ENCODE results near the gene GTSF1L.

GRCh38 chr20:43755390-43755789 lies 28.6 kb upstream of the GTSF1L start:
- no peak for TF ChIP-seq TSHZ2 (CRISPR knock-in tag; IDR thresholded peaks at IDR 0.05)
- no peak for TF ChIP-seq SNAI2 (CRISPR knock-in tag; IDR thresholded peaks at IDR 0.05)
- TF ChIP-seq PATZ1 (CRISPR knock-in tag; IDR thresholded peaks at IDR 0.05; ENCODE audit: borderline replicate concordance), result no peak
- no peak for TF ChIP-seq TOX (CRISPR knock-in tag; IDR thresholded peaks at IDR 0.05; ENCODE audit: borderline replicate concordance)
- no peak for TF ChIP-seq ESRRG (CRISPR knock-in tag; IDR thresholded peaks at IDR 0.05)
- no peak for TF ChIP-seq ZC3H10 (CRISPR knock-in tag; IDR thresholded peaks at IDR 0.05)
- no peak for TF ChIP-seq CSRNP3 (CRISPR knock-in tag; IDR thresholded peaks at IDR 0.05)
- TF ChIP-seq BACH2 (CRISPR knock-in tag; IDR thresholded peaks at IDR 0.05; ENCODE audit: borderline replicate concordance), result no peak
- TF ChIP-seq RARB (CRISPR knock-in tag; IDR thresholded peaks at IDR 0.05), result no peak
- TF ChIP-seq ZFP30 (CRISPR knock-in tag; IDR thresholded peaks at IDR 0.05), result no peak
- no peak for TF ChIP-seq PPARA (CRISPR knock-in tag; IDR thresholded peaks at IDR 0.05; ENCODE audit: borderline replicate concordance)
- no peak for TF ChIP-seq ZFP3 (CRISPR knock-in tag; IDR thresholded peaks at IDR 0.05)
